Measurements from ENCODE around the gene MPRIP. TPM values are rescaled to one million over a fixed set of nuclear protein-coding genes. Genes with fewer than 3 reads are reported as not detected.
A peak's percentile ranks its signal among the peaks of the same experiment; 100 is the strongest.

Gene MPRIP
- total RNA-seq, 1 experiment from 2014 or later: 132 TPM

DNA sequence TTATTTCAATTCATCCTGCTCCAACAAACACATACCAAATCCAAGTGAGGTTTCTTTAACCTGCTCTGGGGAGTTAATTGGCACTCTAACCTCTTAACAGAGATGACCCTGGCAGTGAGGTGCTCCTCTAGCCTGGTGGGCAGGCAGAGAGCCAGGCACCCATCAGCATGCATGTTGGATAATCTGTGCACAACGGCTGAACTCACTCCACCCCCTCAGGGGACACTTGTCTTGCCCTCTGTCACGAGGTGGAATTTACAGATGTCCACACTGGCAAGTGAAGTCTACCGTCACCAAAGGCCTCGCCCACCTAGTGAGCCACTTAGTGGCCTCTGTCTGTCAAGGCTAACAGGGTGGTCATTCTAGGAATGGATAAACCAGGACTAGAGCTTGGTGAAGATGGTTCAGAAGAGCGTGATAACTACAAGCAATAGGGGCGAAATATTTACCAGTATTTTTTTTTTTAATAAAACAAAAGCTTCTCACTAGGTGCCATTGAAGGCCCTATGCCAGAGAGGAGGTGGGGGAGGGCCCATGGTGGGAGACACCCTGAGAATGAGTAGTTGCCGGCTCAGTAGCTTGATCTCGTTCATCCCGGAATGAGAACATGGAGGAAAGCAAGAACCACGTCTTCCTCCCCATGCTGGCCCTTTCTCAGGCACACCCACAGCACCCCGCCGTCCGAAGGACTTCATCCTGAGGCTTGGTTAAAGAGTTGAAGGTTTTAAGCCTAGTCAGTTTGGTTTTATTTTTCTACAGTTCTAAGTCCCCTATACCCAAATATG lies 138.7 kb downstream of the MPRIP start:
- Histone ChIP-seq H3K4me1 (ENCODE audit: insufficient read depth, low read length) (no peaks in the 10 kb centered on the region), H3K23ac (ENCODE audit: insufficient read length, low read depth, low read length) (no peak overlapping the region), H3K56ac (ENCODE audit: insufficient read length, low read depth, low read length) (no peak overlapping the region), H2AFZ (ENCODE audit: low read length) (no peak overlapping the region), H3K9me3 (ENCODE audit: control insufficient read depth, low read depth, low read length) (no peaks in the 10 kb centered on the region), H3K9ac (ENCODE audit: extremely low read depth, insufficient read length, low read length) (no peak overlapping the region), H4K91ac (ENCODE audit: insufficient read length, low read depth, low read length) (no peak overlapping the region), H2BK20ac (ENCODE audit: low read depth, low read length, poor library complexity, severe bottlenecking) (no peak overlapping the region), H4K8ac (replicated peaks; ENCODE audit: insufficient read length, low read depth, low read length) (no peak overlapping the region), H3K79me2 (ENCODE audit: insufficient read depth, low read length) (no peaks in the 10 kb centered on the region), H3K27ac (ENCODE audit: insufficient read length, low read depth, low read length) (no peak overlapping the region), H2AK5ac (ENCODE audit: insufficient read length, low read length) (no peak overlapping the region), H2BK5ac (ENCODE audit: insufficient read length, low read length) (no peak overlapping the region), H3K23me2 (ENCODE audit: insufficient read length, low read depth, low read length, poor library complexity, severe bottlenecking) (no peaks in the 10 kb centered on the region), H3K14ac (ENCODE audit: insufficient read depth, low read length) (no peak overlapping the region), H2BK15ac (ENCODE audit: low read depth, low read length) (no peak overlapping the region), H2BK12ac (ENCODE audit: insufficient read length, low read depth, low read length) (no peak overlapping the region), H3K27me3 (ENCODE audit: insufficient read depth, low read length) (no peaks in the 10 kb centered on the region), H3K4me2 (ENCODE audit: insufficient read depth, insufficient read length, low read length) (no peak overlapping the region), H2BK120ac (ENCODE audit: low read depth, low read length, poor library complexity, severe bottlenecking) (no peak overlapping the region), H3K18ac (ENCODE audit: insufficient read length, low read depth, low read length) (no peak overlapping the region), H3K4ac (ENCODE audit: low read depth, low read length) (no peak overlapping the region), H3T11ph (ENCODE audit: low read length) (no peak overlapping the region), H4K5ac (ENCODE audit: insufficient read length, low read depth, low read length) (no peak overlapping the region), H4K20me1 (ENCODE audit: control insufficient read depth, insufficient read depth, insufficient read length) (no peaks in the 10 kb centered on the region), H3K79me1 (ENCODE audit: insufficient read depth, low read depth, low read length, poor library complexity, severe bottlenecking) (no peaks in the 10 kb centered on the region)
- Mint-ChIP-seq H3K9me3 (no peaks in the 10 kb centered on the region), H3K27me3 (ENCODE audit: low read depth) (no peaks in the 10 kb centered on the region), H3K27ac (peak overlapping the region in 1 of 3 experiments; percentile 86; a peak in 2 of 7 replicates), H3K36me3 (ENCODE audit: insufficient read depth in 1 of 3, low read depth in 3 of 3) (peaks cover 24 to 66% (median 53%) of the 10 kb centered on the region in 3 experiments; a peak in 6 of 7 replicates), H3K4me3 (no peak overlapping the region), H3K4me1 (peaks cover 3 to 14% of the 10 kb centered on the region in 2 experiments)
- no CpG with 5 or more reads among the region's 13 CpGs for WGBS (ENCODE audit: extremely low coverage, insufficient read length, low lambda C conversion rate)
- TF ChIP-seq CTCF (conservative IDR thresholded peaks at IDR 0.05): no peak
- DNase-seq: no peak

Data from H9 (cell line).